Subcutaneous abdominal adipose tissue (tissue), 5 donors: ENCODE data around the gene MYO9A.
"Not testable (repeated sequence)": the region's sequence is repeated elsewhere in the genome, so short reads cannot be mapped to it uniquely, and the experiment has no call there.

Source experiments
- H3K27ac ChIP-seq: one replicate; pipeline ENCODE4 v1.7.0; 2013; ENCODE audit warnings: low read depth, mild to moderate bottlenecking, inconsistent platforms, low read length, moderate library complexity
- H3K27me3 ChIP-seq, 5 donors: one replicate each; pipeline ENCODE4 v1.7.0; 2013; ENCODE audit warnings: low read length in 5 of 5, inconsistent platforms in 1 of 5; ENCODE audit not compliant: control insufficient read depth in 5 of 5, insufficient read depth in 4 of 5
- H3K36me3 ChIP-seq, 5 donors: one replicate each; pipeline ENCODE4 v1.7.0; 2013; ENCODE audit warnings: low read length in 5 of 5; ENCODE audit not compliant: control insufficient read depth in 5 of 5, insufficient read depth in 5 of 5
- H3K4me1 ChIP-seq, 5 donors: one replicate each; pipeline ENCODE4 v1.7.0; 2013; ENCODE audit warnings: low read length in 5 of 5, mild to moderate bottlenecking in 3 of 5, moderate library complexity in 1 of 5; ENCODE audit not compliant: control insufficient read depth in 5 of 5, insufficient read depth in 5 of 5
- H3K4me3 ChIP-seq, 5 donors: one replicate each; pipeline ENCODE4 v1.7.0; 2013; ENCODE audit warnings: low read length in 5 of 5, low read depth in 1 of 5
- H3K9ac ChIP-seq, 5 donors: one replicate each; pipeline ENCODE4 v1.7.0; 2013; ENCODE audit warnings: low read length in 5 of 5, mild to moderate bottlenecking in 4 of 5, moderate library complexity in 3 of 5
- H3K9me3 ChIP-seq, 5 donors: one replicate each; pipeline ENCODE4 v1.7.0; 2013; ENCODE audit warnings: low read length in 5 of 5; ENCODE audit not compliant: control insufficient read depth in 5 of 5
- donor health status: healthy.
- donor health status: healthy.
- donor health status: healthy.
- donor health status: healthy.
- donor health status: healthy.

Gene MYO9A

DNA sequence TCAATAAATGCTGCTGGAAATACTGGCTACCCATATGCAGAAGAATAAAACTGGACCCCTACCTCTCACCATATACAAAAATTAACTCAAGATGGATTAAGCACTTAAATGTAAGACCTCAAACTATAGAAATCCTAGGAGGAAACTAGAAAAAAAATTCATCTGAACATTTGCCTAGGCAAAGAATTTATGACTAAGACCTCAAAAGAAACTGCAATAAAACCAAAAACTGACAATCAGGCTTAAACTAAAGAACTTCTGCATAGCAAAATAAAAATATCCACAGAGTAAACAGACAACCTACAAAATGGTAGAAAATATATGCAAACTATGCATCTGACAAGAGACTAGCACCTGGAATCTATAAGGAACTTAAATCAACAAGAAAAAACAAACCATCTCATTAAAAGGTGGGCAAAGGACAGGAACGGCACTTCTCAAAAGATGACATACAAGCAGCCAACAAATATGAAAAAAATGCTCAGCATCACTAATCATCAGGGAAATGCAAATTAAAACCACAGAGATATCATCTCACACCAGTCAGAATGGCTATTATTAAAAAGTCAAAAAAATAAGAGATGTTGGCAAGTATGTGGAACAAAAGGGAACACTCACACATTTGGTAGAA, 47.0 kb downstream of the MYO9A start:
- no peaks in the 10 kb centered on the region for H3K4me1 ChIP-seq
- H3K9ac ChIP-seq = no peak overlapping the region
- no peaks in the 10 kb centered on the region for H3K9me3 ChIP-seq
- no peaks in the 10 kb centered on the region for H3K27me3 ChIP-seq
- H3K4me3 ChIP-seq = no peak overlapping the region
- no peak overlapping the region for H3K27ac ChIP-seq
- H3K36me3 ChIP-seq = no peaks in the 10 kb centered on the region

DNA sequence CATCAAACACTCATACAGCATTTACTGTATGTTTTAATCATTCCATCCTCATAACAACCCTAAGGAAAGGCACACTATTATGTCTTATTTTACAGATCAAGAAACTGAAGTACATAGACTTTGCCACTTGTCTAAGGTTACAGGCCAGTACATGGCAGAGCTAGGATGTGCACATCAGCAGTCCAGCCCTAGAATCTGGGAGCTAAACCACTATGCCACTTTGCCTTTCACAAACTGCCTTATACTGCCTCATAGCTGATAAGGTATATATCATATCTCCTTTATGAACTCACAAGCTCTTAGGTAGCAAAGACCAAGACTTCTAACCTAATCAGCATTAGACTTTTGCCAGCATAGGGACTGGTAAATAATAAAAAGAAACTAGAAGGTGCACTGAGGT, 49.1 kb downstream of the MYO9A start:
- H3K36me3 ChIP-seq = no peaks in the 10 kb centered on the region
- no peak overlapping the region for H3K9ac ChIP-seq
- H3K27me3 ChIP-seq = no peaks in the 10 kb centered on the region
- no peaks in the 10 kb centered on the region for H3K4me1 ChIP-seq
- no peaks in the 10 kb centered on the region for H3K9me3 ChIP-seq
- no peak overlapping the region for H3K4me3 ChIP-seq
- no peak overlapping the region for H3K27ac ChIP-seq

DNA sequence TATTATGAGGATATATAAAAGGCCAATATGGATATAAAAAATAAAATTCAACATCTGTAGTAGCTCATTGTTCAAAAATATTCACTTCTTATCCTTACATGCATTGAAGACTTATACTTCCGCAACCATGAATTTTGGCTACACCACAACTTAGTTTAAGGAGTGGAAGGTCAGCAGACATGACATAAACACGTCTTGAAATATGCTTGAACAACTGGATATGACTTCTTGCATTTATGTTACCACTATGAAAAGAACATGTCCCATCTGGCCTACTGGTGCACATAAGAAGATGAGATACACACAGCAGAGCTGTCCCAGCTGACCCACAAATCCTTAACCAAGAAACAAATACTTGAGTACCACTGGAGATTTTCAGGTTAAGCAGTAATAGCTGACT, 52.1 kb downstream of the MYO9A start:
- H3K9ac ChIP-seq = no peak overlapping the region
- H3K36me3 ChIP-seq = peaks cover 0 to under 1% (median 0%) of the 10 kb centered on the region in 5 donors
- H3K4me3 ChIP-seq = no peak overlapping the region
- H3K27me3 ChIP-seq = no peaks in the 10 kb centered on the region
- H3K27ac ChIP-seq = no peak overlapping the region
- no peaks in the 10 kb centered on the region for H3K9me3 ChIP-seq
- H3K4me1 ChIP-seq = peaks cover 0 to 2% (median 0%) of the 10 kb centered on the region in 5 donors

DNA sequence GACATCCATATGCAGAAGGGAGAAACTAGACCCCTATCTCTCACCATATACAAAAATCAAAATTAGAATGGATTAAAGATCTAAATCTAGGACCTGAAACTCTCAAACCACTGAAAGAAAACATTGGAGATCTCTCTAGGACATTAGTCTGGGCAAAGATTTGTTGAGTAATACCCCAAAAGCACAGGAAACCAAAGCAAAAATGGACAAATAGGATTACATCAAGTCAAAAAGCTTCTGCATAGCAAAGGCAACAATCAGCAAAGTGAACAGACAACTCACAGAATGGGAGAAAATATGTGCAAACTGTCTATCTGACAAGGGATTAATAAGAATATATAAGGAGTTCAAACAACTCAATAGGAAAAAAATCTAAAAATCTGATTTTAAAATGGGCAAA, 54.8 kb downstream of the MYO9A start:
- Histone ChIP-seq H3K27ac (no peak overlapping the region), H3K9ac (no peak overlapping the region), H3K4me1 (peaks cover 0 to 4% (median 0%) of the 10 kb centered on the region in 5 donors), H3K36me3 (peaks cover 0 to 6% (median 0%) of the 10 kb centered on the region in 5 donors), H3K27me3 (no peaks in the 10 kb centered on the region), H3K9me3 (no peaks in the 10 kb centered on the region), H3K4me3 (no peak overlapping the region)

DNA sequence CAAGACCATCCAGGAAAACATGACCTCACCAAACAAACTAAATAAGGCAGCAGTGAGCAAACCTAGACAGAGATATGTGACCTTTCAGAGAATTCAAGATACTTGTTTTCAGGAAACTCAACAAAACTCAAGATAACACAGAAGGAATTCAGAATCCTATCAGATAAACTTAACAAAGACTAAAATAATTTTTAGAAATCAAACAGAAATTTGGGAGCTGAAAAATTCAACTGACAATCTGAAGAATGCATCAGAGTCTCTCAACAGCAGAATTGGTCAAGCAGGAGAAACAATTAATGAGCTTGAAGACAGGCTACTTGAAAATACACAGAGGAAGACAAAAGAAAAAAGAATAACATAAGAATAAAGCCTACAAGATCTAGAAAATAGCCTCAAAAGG, 55.6 kb downstream of the MYO9A start:
- Histone ChIP-seq H3K4me1 (peaks cover 0 to 10% (median 5%) of the 10 kb centered on the region in 5 donors), H3K27ac (no peak overlapping the region), H3K9me3 (no peaks in the 10 kb centered on the region), H3K4me3 (no peak overlapping the region), H3K27me3 (no peaks in the 10 kb centered on the region), H3K9ac (no peak overlapping the region), H3K36me3 (peaks cover 0 to 6% (median 0%) of the 10 kb centered on the region in 5 donors)

DNA sequence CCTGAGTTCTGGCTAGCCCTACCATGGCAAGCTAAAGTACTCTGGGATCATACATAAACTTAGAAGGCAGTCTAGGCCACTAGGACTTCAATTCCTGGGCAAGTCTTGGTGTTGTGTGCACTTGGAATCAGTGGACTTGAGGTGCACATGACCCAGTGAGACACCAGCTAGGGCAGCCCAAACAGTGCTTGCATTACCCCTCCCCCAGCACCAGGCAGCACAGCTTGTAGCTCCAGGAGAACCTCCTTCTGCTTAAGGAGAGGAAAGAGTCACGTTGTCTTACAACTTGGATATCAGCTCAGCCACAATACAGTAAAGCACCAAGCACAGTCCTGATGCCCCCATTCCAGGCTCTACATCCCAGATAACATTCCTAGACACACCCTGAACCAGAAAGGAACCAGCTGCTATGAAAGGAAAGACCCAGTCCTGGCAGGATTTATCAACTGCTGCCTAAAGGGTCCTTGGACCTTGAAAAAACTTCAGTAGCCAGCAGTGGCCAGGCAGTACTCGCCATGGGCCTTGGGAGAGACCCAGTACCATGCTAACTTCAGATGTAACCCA, 57.2 kb downstream of the MYO9A start:
- H3K9ac ChIP-seq = no peak overlapping the region
- peaks cover 0 to 6% (median 0%) of the 10 kb centered on the region in 5 donors for H3K36me3 ChIP-seq
- H3K9me3 ChIP-seq = no peaks in the 10 kb centered on the region
- H3K4me1 ChIP-seq = peaks cover 0 to 11% (median 5%) of the 10 kb centered on the region in 5 donors
- H3K27ac ChIP-seq = no peak overlapping the region
- no peak overlapping the region for H3K4me3 ChIP-seq
- H3K27me3 ChIP-seq = no peaks in the 10 kb centered on the region

DNA sequence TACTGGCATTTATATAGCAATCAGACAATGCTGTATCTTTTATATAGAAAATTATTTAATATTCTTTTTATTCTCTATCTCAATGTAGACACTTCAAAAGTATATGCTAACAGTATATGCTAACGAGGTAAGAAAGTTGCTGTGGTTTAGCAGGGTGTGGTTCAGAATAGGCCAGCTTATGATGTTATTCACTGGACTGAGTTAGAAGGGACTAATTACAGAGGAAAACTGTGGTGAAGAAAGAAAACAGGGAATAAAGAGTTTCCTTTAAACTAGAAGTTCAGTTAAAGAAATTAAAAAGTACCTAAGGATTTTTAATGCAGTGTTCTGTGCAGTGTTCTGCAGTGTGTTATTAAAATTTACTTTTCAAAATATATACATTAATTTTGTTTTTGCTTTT, 59.4 kb downstream of the MYO9A start:
- Histone ChIP-seq H3K4me3 (no peak overlapping the region), H3K27ac (no peak overlapping the region), H3K27me3 (no peaks in the 10 kb centered on the region), H3K36me3 (peaks cover 0 to 6% (median 0%) of the 10 kb centered on the region in 5 donors), H3K9me3 (no peaks in the 10 kb centered on the region), H3K9ac (no peak overlapping the region), H3K4me1 (peaks cover 0 to 11% (median 5%) of the 10 kb centered on the region in 5 donors)

DNA sequence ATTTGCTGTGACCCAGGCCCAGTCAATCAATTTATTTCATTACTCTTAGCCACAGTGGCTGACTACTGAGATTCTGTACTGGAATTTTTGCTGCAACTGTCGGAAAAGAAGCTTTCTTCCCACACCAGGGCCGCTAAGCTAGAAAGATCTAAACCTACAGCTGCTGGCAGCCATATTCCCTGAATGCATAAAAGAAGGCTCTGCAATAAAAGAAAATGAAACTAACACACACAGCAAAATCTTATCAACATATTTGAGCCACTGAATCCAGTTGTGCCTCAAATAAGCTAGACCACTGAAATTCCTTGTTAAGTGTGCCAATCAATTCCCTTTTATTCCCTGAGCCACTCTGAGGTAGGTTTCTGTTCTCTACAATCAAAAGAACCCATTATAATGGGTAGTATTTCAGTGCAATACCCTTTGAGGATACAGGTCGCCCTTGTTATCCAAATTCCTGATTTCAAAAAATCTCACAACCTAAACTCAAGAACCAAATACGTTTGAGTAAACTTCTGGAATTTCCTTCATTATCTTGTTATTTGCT, 60.3 kb downstream of the MYO9A start:
- H3K4me1 ChIP-seq = peaks cover 0 to 11% (median 5%) of the 10 kb centered on the region in 5 donors

DNA sequence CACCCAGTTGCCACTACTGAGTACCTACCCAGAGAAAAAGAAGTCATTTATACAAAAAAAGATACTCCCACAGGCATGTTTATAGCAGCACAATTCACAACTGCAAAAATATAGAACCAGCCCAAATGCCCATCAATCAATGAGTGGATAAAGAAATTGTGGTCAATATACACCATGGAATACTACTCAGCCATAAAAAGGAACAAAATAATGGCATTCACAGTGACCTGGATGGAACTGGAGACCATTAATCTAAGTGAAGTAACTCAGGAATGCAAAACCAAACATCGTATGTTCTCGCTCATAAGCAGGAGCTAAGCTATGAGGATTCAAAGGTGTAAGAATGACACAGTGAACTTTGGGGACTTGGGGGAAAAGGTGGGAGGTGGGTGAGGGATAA, 61.7 kb downstream of the MYO9A start:
- H3K27me3 ChIP-seq, H3K9ac ChIP-seq, H3K36me3 ChIP-seq, H3K4me3 ChIP-seq, H3K27ac ChIP-seq, H3K9me3 ChIP-seq: not testable (repeated sequence)
- peaks cover 0 to 11% (median 5%) of the 10 kb centered on the region in 5 donors for H3K4me1 ChIP-seq

More for the DNA sequence above, 60.3 kb downstream of the MYO9A start:
- H3K4me3 ChIP-seq = peak overlapping the region in 1 of 5 donors; percentile 5
- no peaks in the 10 kb centered on the region for H3K27me3 ChIP-seq
- H3K36me3 ChIP-seq = peaks cover 0 to 6% (median 0%) of the 10 kb centered on the region in 5 donors
- H3K9ac ChIP-seq = no peak overlapping the region
- no peaks in the 10 kb centered on the region for H3K9me3 ChIP-seq
- H3K27ac ChIP-seq = no peak overlapping the region

DNA sequence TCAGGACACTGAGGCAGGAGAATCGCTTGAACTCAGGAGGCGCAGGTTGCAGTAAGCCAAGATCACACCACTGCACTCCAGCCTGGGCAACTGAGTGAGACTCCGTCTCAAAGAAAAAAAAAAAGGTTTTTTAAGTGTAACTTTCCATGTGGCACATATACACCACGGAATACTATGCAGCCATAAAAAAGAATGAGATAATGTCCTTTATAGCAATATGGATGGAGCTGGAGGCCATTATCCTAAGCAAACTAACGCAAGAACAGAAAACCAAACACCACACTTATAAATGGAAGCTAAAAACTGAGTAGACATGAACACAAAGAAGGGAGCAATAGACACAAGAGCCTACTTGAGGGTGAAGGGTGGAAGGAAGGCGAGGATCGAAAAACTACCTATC, 64.7 kb downstream of the MYO9A start:
- H3K9me3 ChIP-seq, H3K36me3 ChIP-seq, H3K9ac ChIP-seq, H3K4me3 ChIP-seq, H3K4me1 ChIP-seq, H3K27me3 ChIP-seq, H3K27ac ChIP-seq: not testable (repeated sequence)
